ENCODE data around the gene ELMOD2. TPM values are rescaled to one million over a fixed set of nuclear protein-coding genes. Genes with fewer than 3 reads are reported as not detected.

The ELMOD2 gene
- total and polyA plus RNA-seq, 2 of the 4 experiments (the other 2 are of a cell fraction), result 7.3 to 10.6 TPM

DNA sequence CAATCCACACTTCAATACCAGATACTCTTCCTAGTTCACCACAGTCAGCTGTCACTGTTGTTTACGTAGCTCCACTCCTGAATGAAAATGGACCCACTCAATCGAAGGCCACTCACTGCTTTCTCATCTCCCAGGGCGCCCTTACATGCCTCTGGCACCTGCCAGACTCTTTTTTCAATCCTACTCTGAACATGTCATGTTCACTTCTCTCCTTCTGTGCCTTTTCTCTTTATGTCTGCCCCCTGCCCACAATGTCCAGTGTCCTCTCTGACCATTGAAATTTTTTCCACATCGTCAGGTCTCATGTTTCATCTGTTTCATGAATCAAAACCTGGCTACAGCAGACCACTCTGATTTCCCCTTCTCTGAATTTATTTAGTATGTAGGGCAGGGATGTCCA lies 24.6 kb upstream of the ELMOD2 start:
- Histone ChIP-seq H3K4ac (ENCODE audit: low read depth, low read length) (no peak overlapping the region), H3K18ac (ENCODE audit: low read depth, low read length) (no peak overlapping the region), H3K4me1 (ENCODE audit: control insufficient read depth, insufficient read depth, low read length) (no peaks in the 10 kb centered on the region), H3K79me1 (ENCODE audit: low read depth in 1 of 2, low read length in 2 of 2) (no peaks in the 10 kb centered on the region), H2BK120ac (ENCODE audit: low read depth, low read length) (no peak overlapping the region), H4K5ac (ENCODE audit: low read depth, low read length) (no peak overlapping the region), H3K9me1 (ENCODE audit: insufficient read depth, low read length) (no peaks in the 10 kb centered on the region), H2BK20ac (ENCODE audit: low read depth, low read length) (no peak overlapping the region), H2AK5ac (ENCODE audit: low read depth, low read length) (no peak overlapping the region), H2AFZ (replicated peaks; ENCODE audit: low read length, poor library complexity) (no peak overlapping the region), H2AK9ac (replicated peaks; ENCODE audit: low read depth, low read length, poor library complexity) (no peak overlapping the region), H2BK15ac (ENCODE audit: low read depth, low read length) (no peak overlapping the region), H4K91ac (ENCODE audit: insufficient read depth, low read depth, low read length) (no peak overlapping the region), H3K9ac (ENCODE audit: low read depth, low read length) (no peak overlapping the region), H3K14ac (replicated peaks; ENCODE audit: low read depth, low read length) (no peak overlapping the region), H3K56ac (ENCODE audit: extremely low read depth, insufficient read depth, low read length) (no peak overlapping the region), H4K20me1 (ENCODE audit: insufficient read depth, low read length) (no peaks in the 10 kb centered on the region), H3K4me2 (ENCODE audit: low read depth, low read length) (no peak overlapping the region), H3K36me3 (ENCODE audit: control insufficient read depth, insufficient read depth, low read length) (no peaks in the 10 kb centered on the region), H3K27ac (ENCODE audit: insufficient read depth, low read length) (no peak overlapping the region), H4K8ac (ENCODE audit: low read depth in 2 of 2, low read length in 2 of 2) (no peak overlapping the region), H2BK5ac (ENCODE audit: low read depth, low read length, poor library complexity, severe bottlenecking) (no peak overlapping the region), H3K4me3 (ENCODE audit: insufficient read depth, low read depth, low read length) (no peak overlapping the region), H3K27me3 (ENCODE audit: control insufficient read depth, insufficient read depth, low read length) (peaks cover 40% of the 10 kb centered on the region), H3K9me3 (ENCODE audit: control insufficient read depth, insufficient read depth, low read length) (no peaks in the 10 kb centered on the region), H3K23ac (ENCODE audit: low read depth, low read length) (no peak overlapping the region)
- in situ Hi-C loops (cut with MboI; ENCODE audit: low sequenced_read_pairs) (no loop called here), dilution Hi-C loops (cut with HindIII; ENCODE audit: low sequenced_read_pairs, unreplicated experiment) (no loop called here), intact Hi-C loops (cut with micrococcal nuclease) (no loop called here)
- ATAC-seq (ENCODE audit: low read depth) (no peak), DNase-seq (no peak)
- ChIA-PET CTCF (no interaction called here), POLR2A (ENCODE audit: unreplicated experiment) (no interaction called here)
- no TSS peak for BruUV-seq (replicated peaks)
- TF ChIP-seq NFE2L2 (IDR thresholded peaks at IDR 0.05; ENCODE audit: low read depth, low read length) (no peak), CTCF (conservative IDR thresholded peaks at IDR 0.05; ENCODE audit: low read depth, low read length) (no peak), FOS (IDR thresholded peaks at IDR 0.05; ENCODE audit: low read depth, low read length) (no peak), BHLHE40 (IDR thresholded peaks at IDR 0.05; ENCODE audit: low read depth, low read length) (no peak), MAFK (IDR thresholded peaks at IDR 0.05; ENCODE audit: low read depth, low read length) (no peak), CHD1 (IDR thresholded peaks at IDR 0.05; ENCODE audit: low read depth, low read length) (no peak), RFX5 (IDR thresholded peaks at IDR 0.05; ENCODE audit: low read depth, low read length) (no peak), MAZ (IDR thresholded peaks at IDR 0.05; ENCODE audit: borderline replicate concordance, low read depth, low read length) (no peak), POLR2A (IDR thresholded peaks at IDR 0.05; ENCODE audit: low read depth, low read length) (no peak)
- TF ChIP-seq, protein P1, sequence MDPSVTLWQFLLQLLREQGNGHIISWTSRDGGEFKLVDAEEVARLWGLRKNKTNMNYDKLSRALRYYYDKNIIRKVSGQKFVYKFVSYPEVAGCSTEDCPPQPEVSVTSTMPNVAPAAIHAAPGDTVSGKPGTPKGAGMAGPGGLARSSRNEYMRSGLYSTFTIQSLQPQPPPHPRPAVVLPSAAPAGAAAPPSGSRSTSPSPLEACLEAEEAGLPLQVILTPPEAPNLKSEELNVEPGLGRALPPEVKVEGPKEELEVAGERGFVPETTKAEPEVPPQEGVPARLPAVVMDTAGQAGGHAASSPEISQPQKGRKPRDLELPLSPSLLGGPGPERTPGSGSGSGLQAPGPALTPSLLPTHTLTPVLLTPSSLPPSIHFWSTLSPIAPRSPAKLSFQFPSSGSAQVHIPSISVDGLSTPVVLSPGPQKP (IDR thresholded peaks at IDR 0.05; ENCODE audit: borderline replicate concordance, low read depth, low read length), result no peak
- TF ChIP-seq, protein P2, sequence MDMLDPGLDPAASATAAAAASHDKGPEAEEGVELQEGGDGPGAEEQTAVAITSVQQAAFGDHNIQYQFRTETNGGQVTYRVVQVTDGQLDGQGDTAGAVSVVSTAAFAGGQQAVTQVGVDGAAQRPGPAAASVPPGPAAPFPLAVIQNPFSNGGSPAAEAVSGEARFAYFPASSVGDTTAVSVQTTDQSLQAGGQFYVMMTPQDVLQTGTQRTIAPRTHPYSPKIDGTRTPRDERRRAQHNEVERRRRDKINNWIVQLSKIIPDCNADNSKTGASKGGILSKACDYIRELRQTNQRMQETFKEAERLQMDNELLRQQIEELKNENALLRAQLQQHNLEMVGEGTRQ (IDR thresholded peaks at IDR 0.05; ENCODE audit: low read depth, low read length), result no peak
- WGBS, 2 experiments (ENCODE audit: extremely low coverage in 2 of 2, insufficient read length in 1 of 2), result 20% methylated on average over 2 of the region's 4 CpGs; no CpG with 5 or more reads in 1 of the 2 experiments
